Renal pelvis (tissue), 4 donors: Measurements from ENCODE around the gene SH3RF2. TPM values are rescaled to one million over a fixed set of nuclear protein-coding genes. Genes with fewer than 3 reads are reported as not detected.

ENCODE experiments used
- DNase-seq: peaks from one replicate; pipeline ENCODE4 v3.0.0-alpha.2; 2013
- polyA plus RNA-seq, 3 donors: library from polyadenylated mRNA; unstranded; fragments of 120-200 nt; gene quantifications; one replicate each; pipeline ENCODE4 v1.2.1, GENCODE V29; 2013; ENCODE audit not compliant: insufficient read length in 3 of 3

Gene SH3RF2
- polyA plus RNA-seq, 3 donors, result 4.8 to 9.1 (median 7.7) TPM

DNA sequence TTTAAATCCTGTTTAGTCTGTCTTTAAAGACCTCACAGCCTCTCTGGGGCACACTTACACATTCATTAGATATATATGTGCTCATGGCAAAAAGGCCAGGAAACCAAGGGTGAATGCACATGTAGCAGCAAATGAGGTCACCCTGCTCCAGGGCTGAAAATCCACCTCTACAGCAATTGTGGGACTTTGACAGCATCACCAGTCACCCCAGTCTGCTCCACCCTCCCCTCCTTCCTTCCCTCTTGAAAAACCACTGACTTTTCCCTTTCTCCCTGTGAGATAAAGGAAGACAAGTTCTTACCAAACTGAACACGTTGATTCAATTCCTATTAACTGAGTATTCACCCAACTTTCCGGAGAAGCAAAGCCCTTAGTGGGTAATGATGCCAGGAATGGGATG, 15.2 kb upstream of the SH3RF2 start:
- no peak for DNase-seq

DNA sequence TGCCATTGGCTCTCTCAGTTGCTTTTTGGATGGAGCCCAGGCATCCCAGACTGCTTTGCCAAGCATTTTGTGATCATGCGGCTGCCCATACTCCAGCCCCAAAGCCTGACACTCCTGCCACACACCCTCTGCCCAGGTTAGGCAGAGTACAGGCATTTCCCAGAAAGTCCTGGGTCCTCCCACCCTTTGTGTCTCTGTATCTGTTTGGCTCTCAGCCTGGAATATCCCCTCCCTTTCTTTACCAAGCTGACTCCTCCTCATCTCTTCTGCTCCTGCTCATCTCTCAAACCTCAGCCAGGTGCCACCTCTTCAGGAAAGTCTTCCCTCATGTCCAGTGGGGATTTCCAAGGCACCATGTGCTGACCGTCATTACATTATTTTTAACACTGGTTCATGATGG, 14.3 kb upstream of the SH3RF2 start:
- DNase-seq, result no peak

DNA sequence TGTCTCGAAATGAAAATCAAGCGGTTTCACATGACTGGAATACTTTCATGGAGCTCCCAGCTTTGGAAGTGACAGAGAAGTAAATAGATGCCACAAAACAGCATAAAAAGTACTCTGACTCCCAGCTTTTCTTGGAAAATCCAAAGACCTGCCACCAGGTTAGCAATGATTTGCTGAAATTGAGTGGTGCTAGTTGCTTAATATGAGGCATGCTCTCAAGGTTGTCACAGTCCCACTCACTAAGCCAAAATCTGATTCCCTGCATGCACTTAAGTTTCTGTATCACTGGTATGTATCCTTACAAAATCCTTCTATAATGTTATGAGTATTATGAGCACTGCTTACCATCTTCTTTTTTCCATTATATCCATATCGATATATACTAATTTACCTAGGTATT, 13.0 kb upstream of the SH3RF2 start:
- no peak for DNase-seq

DNA sequence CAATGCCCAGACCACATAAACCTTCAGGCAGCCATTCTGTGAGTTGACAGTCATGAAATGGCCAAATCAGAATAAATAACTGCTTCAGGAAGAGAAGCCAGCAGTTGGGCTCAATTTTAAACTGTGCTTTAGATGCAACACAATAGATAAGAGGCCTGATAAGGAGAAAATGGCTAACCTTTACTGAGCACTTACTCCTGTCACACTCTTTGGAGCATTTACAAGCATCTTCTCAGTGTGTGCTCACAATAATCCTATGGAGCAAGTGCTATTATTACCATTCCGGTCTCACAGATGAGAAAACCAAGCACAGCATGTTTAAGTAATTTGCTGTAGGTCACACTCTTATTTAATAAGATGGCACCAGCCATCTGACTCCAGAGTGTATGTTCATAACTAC, 11.5 kb upstream of the SH3RF2 start:
- no peak for DNase-seq

DNA sequence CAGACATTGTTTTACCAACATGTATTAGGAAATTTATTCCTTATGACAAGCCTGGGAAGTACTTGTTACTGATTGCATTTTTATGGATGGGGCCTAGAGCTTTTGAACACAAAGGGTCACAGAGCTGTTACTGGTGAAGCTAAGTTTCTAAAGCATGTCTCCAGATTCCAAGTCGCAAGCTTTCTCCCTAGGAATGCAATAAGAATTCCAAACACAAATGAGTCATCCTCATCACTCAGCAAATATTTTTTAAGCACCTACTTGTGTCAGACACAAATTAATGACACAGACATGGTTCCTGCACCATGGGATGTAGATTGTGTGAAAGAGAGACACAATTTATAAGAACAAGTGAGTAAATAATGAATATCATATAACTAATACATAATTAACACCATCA, 11.0 kb upstream of the SH3RF2 start:
- DNase-seq, result no peak

DNA sequence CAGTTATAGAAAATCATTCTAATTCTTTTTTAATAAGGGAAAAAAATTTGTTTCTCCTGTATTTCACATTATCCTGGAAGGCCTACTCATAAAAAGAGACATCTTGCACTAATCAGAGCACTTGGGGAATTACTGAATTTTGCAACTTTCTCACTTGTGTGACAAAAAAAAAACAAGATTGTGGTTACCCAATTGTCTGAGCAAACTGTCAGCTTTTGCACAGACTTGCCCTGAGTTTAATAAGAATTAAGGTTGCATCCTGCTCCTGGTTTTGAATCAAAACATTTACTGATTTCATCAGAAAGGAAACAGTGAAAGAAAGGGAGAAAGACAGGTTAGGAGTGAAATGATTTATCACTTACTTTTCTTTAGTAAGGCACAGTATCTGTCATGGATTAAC, 10.6 kb upstream of the SH3RF2 start:
- DNase-seq, result no peak

DNA sequence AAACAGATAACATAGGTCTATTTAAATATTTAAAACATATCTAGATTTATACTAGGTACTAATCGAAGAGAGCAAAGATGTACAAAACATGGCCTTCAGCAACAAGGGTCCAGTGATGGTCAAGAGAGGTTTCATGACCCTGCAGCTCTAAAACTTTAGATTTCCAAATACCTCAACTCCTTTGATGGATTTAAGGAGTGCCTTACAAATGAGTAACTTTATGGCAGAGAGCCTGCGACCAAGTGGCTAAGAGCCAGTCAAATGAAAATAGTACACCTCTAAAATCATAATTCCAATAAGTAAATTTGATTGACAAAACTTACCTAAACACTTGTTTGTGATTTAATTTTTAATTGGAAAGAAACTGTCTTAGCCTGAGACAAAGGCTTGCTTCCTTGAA, 4.7 kb upstream of the SH3RF2 start:
- no peak for DNase-seq

DNA sequence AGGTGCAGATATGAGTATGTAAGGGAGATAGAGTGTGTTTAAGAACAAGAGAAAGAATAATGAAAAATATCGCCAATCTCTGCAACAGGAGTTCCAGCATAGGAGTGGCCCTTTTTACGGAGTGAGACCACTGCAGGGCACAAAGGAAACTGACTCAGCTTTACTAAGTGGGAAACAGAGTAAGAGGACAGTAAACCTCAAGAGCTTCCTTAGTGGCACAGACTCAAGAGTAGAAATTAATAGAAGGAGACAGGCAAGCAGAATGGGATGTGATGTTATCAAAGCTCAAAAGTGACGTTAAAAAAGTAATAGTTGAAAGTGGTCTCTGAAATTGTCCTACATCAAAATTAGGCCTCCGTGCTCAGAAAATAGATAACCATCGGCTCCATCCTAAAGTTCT, 2.1 kb upstream of the SH3RF2 start:
- no peak for DNase-seq

DNA sequence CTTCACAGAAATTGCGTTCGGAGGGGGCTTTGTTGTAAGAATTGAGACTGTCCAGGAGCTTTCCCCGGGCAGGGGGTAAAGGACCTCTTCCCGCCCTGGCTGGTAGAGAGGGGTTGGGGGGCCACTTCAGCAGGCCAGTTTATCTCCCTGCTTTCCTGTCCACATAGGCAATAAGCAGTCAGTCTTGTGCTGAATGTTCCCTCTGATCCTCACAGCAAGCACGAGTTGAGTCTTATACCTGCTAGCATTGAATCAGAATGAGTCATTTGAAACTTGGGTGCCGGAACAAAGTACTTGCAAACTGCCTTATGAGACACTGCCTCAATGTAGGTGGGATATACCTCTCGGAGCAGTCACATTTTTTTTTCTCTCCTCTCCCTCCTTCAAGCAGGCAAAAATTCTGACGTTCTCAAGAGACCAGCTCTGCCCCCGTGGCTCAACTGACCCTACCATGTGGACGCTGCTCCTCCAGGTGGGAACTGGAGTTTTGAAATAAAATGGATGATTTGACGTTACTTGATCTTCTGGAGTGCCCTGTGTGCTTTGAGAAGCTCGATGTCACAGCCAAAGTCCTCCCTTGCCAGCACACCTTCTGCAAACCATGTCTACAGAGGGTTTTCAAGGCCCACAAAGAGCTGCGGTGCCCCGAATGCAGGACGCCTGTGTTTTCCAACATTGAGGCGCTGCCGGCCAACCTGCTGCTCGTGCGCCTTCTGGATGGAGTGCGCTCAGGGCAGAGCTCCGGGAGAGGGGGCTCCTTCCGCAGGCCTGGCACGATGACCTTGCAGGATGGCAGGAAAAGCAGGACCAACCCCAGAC, 1.3 kb downstream of the SH3RF2 start:
- DNase-seq, result no peak

DNA sequence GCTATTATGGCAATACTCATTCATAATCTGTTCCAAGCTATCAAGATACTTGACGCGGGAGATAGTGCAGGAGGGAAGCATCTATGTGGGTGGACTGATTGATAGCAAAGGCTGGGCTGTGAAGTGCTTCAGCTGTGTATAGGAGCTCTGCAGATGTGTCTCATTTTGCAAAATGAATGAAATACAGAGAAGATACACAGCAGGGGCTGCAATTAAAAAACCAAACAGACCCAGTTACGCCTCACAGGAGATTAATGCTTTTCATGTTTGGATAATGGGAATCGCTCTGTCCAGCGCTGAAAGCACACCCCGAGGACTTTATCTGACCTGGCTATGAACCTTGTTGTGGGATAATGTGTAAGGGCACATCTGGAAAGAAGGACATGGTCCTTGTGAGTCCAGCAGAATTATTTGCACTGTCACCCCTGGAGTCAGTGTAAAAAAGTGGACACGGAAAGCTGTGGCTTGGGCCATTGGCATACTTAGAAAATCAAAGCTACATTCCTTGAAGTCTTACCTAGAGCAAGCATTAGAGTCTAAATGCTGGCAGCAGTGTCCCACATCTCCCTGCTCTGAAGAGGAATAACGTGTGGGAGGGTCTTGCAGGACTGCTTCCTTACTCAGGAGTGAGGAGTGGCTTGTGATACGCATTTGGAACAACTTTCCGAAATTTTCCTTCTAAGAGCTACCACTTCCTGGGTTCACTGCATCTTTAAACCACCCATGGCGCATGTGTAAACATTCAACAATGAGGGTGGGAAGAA, 2.6 kb downstream of the SH3RF2 start:
- DNase-seq, result no peak

DNA sequence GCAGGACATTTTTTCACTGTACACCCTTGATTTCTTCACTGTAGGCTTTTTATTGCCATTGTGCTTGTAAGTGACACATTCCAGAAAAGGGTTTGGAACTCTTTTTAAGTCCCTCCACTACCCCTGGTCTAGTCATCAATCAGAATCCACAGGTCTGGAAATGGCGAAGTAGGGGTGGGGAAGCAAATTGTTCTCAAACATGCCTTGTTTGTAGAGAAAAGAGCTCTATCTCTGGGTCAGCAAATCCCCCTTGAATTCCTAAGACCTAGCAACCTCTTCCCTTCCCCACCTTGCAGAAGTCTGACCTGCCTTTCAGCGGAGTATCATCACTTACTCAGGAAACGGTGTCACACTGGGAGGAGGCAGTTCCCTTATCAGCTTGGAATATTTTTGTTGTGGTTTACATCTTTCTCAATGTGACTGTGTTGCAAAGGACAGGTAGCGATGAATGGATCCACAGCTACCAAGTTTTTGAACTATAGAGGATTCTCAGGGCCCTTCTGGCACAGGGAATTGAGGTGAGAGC, 3.2 kb downstream of the SH3RF2 start:
- no peak for DNase-seq

DNA sequence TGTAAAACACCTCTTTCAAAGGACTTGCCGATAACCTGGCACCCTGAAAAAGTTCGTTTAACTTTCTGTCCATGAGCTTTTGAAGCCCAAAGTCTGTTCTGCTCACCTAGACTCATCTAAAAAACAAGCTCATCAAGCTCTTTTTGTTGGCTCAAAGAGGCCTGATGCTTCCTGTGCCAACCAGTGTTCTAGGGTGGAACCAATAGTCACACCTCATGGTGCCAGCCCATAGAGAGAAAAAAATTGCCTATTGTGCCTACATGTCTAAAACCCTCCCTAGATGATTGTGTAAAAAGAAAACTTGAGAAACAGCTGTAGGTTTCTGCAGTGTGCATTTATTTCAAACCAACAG, 4.7 kb downstream of the SH3RF2 start:
- no peak for DNase-seq

DNA sequence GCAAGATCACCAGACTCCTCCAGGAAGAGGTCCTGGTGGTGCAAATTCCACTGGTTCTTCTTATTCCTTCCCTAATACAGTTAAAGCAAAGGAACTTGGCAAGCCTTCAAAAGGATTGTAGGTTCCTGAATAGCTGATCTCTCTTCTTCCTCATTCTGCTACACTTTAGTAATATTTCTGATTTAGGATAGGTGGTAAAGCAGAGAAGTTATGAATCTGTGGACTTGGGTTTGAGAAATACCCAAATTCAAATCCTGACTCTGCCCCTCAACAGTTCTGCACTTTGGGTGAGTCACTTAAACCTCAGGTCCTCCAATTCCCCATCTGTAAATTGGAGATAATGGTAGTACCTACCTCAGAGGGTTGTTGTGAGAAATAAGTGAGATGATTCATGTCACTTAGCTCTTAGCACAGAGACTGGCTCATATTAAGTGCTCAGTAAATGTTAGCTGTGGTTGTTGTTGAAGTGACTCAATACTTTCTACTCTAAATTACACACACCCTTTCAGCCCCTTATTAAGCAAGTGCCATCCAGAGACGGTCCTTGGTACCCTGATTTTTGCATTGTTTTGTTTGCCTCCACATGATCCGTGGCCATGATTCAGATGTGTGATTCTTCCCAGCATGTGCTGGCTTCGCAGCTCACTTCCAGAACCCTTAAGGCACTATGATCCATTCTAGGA, 5.2 kb downstream of the SH3RF2 start:
- DNase-seq, result no peak

DNA sequence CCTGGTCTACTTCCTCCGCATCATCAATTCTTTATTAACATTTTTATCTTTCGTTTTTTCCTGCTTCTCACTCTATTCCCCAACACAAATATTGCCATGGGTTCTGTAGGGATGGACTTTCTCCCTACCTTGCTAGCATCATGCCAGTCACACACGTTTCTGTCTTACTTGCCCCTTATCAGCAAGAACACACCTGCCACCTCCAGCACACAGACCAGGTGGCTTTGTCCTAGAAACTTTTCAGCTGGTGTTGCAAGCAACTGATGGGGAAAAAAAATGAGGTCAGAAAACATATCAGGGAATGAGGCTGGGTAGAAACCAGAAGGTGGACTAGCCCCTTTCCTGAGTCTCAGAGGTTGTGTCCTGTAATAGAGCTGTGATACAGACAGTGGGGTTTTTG, 5.8 kb downstream of the SH3RF2 start:
- DNase-seq, result no peak

DNA sequence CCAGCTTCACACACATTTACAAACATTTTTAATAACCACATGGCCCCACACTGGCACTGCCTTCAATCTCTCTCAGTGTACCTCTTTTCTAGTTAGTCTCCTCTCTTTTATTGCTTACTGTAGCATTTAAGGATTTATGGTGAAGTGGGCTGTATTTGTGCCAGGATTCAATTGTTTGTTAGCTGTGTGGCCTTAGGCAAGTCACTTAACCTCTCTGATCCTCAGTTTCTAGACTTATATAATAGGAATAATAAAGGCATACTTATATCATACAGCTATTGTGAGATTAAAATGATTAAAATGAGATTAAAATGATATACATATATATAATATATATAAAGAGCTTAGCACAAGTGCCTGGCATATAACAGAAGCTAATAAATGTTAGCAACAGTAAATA, 6.4 kb downstream of the SH3RF2 start:
- DNase-seq, result no peak

DNA sequence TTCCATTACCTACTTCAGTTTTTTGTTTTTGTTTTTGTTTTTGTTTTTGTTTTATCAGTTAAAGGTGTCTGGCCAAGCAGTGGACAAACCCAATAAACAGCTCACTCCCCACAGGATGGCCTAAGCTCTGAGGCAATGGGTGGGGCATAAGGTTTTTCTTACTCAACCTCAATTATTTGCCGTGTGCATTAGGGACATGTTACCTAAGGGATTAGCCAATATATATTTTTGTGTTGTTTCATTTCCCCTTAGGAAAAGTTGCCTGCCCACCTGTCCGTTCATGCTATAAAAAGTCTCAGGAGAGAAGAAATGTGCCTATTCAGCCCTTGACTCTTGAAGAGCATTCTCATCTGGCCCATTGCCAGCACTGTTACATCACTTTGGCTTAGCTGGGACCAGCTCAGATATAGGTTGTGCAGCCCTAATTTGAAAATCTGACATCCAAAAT, 7.3 kb downstream of the SH3RF2 start:
- no peak for DNase-seq

DNA sequence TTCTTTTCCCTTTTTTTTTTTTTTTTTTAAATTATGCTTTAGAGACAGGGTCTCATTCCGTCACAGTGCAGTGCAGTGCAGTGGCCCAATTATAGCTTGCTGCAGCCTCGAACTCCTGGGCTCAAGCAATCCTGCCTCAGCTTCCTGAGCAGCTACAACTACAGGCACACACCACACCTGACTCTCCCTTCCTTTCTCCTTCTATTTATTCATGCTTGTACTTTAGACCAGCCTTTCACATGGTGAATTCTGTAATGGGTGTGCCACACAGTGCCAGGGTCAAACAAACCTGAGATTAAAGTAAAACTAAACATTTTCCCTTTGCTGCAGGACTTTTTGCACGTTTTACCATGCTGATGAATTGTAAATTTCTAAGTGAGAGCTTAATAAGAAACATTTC, 8.0 kb downstream of the SH3RF2 start:
- DNase-seq, result no peak

DNA sequence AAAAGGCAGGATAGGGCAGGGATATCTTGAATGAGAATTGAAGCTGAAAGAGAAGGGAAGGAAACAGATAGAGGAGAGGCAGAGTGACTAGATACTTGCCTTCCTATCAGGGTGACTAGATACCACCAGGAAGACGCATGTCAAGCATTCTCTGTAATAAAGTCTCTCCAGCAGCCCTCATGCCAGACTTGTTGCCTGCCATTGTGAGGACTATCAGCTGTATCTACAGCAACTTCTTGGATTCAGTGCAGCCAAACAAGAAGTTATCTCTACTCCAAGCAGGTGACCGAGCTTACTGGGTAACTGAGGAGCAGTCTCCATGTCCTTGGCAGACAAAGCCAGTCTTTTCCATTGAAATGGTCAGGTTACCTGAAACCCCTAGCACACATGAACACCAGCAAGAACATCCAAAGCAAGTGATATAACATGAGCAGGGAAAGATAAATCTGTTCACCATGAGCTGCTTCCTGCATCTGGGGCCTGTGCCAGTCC, 9.3 kb downstream of the SH3RF2 start:
- no peak for DNase-seq

DNA sequence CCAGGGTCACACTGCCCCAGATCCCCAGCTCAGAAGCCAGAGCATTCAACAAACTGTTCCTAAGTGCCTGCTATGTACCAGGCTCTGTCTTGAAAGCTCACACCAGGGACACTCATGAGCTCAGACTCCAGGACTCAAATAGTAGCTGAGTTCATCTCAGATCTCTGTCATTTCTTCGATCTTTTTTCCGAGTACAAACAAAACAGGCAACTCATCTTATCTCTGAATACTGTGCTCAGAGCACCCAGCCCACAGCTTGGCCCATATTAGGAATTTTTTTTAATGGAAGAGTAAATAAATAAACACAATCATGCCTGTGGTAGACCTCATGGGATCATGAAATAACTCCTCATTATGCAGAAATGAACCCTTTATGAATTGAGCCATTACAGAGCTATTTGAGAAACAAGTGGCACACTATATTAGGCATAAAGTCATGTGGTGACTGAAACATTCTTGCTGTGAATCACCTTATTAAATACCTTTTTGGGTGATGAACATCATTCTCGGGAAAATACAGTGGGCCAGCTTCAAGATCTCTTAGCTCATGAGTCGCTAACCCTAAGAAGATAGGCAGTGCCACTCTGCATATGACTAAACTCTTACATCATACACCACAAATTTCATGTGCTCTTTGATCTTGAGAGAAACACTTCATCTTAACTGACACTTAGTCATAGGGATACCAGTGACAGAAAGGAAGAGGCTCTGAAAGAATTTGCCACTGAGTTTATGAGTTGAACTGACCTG, 9.9 kb downstream of the SH3RF2 start:
- DNase-seq, result no peak

DNA sequence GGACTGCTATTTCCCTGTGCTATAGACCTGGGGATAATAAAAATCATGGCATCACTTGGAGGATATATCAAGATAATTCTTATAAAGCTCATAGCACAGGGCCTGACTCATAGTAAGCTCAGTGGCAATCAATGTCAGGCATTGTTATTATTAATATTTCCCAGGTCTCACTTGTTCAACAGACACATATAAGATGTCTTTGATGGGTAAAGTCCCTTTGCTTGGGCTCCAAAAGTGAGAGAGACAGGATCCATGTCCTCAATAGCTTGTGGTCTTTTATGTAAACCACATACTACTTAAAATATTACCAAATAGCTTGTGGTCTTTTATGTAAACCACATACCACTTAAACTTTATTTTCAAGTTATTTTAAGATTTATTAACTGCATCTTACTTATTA, 11.2 kb downstream of the SH3RF2 start:
- no peak for DNase-seq

DNA sequence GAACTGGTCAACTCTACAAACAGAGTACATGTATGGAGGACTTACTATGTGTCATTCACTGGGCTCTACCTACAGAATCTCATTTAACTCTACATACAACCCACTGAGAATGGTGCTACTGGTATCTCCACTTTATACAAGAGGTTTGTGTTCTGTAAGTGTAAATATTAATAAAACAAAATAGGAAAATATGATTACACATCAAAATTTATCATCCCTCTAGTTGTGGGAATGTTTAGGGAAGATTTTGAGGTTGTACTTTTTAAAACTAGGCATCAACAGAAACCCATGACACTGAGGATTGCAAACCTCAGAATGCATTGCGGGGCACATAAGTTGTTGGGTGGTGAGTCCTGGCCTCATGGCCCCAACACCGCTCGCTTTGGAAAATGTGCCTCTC, 11.7 kb downstream of the SH3RF2 start:
- DNase-seq, result no peak

DNA sequence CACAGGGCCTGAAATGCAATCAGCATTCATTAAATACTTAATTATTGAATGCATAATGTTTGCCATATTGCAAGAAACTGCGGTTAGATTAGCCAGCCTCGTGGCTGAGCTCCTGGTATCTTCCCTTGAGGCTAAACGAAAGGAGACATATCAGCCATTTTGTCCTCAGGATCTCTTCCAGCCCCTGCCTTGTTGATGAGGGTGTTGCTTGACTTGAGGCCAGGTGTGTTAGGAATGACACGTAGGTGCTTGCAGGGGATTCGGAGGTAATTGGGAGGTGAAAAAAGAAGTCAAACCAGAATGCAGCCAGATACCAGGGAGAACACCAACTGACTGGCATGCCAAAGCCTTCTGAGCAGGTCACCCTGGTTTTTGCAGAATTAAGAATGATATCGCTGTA, 12.5 kb downstream of the SH3RF2 start:
- DNase-seq, result no peak
